GM10266 (cell line): ENCODE measurements around the gene MAT2A.

Experiments used
- DNase-seq: peaks from one replicate; pipeline ENCODE4 v3.0.0; 2012; ENCODE audit errors: extremely low spot score
- TF ChIP-seq, protein P1 (sequence below): IDR thresholded peaks from 2 replicates; pipeline ENCODE4 v1.5.1; 2012; ENCODE audit warnings: mild to moderate bottlenecking, low read depth; ENCODE audit not compliant: control insufficient read depth, insufficient read depth; ENCODE audit errors: missing control alignments

Gene MAT2A

DNA sequence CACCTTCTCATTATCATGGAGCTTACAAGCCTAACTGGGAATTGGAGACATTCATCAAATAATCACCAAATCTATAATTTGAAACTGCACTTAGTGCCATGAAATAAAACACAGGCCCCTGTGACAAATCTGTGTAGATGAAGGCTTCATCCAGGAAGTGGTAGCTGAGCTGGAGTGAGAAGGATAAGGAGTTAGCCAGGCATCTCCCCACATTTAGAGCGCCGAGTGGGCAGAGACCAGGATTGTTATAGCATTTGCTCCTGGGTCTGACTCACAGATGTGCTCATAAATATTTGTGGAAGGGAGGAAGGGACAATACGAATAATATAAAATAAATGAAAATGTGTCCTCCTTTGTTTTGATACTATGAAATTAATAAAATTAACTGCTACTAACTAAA is 2.5 kb upstream of the MAT2A start:
- DNase-seq = no peak
- TF ChIP-seq, protein P1, sequence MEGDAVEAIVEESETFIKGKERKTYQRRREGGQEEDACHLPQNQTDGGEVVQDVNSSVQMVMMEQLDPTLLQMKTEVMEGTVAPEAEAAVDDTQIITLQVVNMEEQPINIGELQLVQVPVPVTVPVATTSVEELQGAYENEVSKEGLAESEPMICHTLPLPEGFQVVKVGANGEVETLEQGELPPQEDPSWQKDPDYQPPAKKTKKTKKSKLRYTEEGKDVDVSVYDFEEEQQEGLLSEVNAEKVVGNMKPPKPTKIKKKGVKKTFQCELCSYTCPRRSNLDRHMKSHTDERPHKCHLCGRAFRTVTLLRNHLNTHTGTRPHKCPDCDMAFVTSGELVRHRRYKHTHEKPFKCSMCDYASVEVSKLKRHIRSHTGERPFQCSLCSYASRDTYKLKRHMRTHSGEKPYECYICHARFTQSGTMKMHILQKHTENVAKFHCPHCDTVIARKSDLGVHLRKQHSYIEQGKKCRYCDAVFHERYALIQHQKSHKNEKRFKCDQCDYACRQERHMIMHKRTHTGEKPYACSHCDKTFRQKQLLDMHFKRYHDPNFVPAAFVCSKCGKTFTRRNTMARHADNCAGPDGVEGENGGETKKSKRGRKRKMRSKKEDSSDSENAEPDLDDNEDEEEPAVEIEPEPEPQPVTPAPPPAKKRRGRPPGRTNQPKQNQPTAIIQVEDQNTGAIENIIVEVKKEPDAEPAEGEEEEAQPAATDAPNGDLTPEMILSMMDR = no peak

DNA sequence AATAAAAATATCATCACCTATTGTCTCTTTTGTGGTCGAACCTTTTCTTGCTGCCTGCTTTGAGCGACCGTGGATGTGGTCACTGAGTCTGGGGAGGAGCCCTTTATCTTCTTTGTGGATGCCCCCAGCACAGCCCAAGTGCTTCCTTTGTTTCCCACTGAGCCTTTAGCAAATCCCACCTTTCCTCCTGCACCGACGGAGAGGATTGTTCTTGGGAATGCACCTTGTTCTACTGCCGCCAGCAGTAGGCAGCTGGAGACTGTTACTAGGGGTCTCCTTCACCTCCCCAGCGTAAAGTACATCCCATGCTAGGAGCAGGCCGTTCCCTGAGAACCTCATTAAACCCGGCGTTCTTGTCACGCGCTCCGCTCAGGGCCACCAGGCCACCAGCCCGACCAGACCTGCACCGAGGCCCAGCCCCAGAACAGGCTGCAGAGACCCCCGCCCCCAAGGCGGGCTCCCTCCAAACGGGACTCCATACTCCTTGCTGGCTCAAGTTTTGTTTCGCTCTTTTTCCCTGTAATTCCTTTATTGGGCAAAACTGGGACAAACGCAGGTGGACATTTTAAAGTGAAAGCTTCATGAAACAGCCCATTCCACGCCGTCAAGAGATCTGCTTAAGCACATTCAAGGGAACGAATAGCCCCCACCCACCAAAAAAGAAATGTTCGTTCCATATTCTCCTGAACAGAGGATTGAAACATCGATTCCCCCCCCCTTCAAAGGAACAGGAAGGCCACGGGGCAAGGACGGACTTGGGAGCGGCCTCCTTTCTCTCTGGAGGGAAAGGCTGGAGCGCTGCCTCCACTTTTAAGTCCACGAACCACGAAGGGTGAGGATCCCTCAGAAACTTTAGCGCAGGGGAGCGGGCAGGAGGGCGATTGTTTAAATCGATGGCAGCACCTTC is 1.1 kb upstream of the MAT2A start:
- peak; percentile 48 for DNase-seq
- TF ChIP-seq, protein P1 = no peak

DNA sequence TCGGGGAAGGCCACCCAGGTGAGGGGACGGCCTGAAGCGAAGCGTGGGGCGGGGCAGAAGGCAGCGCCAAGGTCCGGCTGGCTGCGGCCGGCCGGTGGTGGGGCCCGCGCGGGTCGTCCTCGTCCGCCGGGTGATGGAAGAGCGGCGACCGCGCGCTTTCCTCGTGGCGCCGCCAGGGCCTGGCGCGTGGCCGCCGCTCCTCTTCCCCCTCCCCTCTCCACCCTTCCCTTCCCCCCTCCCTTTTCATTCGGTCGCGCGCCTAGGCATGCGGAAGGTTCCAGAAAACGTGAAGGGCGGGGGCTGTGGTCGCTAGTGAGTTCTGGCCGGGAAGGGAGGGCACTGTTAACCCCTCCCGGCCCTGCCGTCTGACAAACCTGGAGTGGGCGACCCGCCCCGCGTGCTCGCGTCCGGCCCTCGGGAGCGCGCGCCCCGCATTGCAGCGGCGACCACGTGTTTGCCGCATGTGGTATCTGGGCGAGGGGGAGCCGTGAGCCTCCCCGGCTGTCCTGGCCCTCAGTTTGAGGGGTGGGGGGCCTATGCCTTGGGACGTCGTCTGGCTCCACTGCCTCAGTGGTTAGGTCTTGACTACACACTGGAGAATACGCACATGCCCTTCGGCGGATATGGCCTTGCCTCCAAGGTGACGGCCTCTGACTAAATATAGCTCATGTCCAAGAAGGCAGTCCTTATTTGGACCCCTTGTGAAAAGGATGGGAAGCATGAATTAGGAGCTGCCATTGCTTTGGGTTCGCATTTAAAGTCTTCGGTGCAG is 579 bp downstream of the MAT2A start:
- TF ChIP-seq, protein P1 = no peak
- DNase-seq = peak; percentile 75

DNA sequence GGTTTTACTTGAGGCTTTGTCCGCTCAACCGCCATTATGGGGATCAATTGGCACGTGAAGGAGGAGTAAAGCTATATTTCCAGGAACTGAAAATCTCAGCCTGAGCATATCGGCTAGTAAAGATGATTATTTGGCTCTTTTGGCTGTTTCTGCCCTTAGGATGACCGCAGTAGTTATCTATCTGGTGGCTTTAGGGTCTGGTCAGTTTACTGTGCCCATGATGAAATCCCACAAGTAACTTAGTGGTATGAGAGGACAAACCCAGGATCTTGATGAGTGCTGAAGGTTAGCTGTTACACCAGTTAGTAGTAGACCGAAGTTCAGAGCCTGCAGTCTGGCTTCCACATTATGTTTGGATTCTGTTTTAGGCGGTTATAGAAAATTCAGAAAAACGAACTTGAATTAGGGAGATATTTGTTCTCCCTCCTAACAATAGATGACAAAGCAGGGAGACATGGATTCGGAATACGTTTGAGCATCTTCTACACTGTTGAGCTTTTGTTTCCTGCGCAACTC is 1.2 kb downstream of the MAT2A start:
- DNase-seq = no peak
- TF ChIP-seq, protein P1 = no peak

DNA sequence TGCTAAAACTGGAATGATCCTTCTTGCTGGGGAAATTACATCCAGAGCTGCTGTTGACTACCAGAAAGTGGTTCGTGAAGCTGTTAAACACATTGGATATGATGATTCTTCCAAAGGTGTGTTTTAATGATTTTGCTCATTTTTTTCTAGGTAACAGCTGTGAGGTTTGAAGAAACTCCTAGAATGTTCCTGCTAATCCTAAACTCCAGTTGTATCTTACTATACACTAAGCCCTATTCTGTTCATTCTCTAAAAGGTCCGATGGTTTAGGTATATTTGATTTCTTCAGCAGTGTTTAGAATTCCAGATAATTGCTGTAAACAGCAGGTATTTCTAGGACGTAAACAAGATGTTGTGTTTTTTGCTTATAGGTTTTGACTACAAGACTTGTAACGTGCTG is 2.3 kb downstream of the MAT2A start:
- no peak for DNase-seq
- TF ChIP-seq, protein P1 = no peak

DNA sequence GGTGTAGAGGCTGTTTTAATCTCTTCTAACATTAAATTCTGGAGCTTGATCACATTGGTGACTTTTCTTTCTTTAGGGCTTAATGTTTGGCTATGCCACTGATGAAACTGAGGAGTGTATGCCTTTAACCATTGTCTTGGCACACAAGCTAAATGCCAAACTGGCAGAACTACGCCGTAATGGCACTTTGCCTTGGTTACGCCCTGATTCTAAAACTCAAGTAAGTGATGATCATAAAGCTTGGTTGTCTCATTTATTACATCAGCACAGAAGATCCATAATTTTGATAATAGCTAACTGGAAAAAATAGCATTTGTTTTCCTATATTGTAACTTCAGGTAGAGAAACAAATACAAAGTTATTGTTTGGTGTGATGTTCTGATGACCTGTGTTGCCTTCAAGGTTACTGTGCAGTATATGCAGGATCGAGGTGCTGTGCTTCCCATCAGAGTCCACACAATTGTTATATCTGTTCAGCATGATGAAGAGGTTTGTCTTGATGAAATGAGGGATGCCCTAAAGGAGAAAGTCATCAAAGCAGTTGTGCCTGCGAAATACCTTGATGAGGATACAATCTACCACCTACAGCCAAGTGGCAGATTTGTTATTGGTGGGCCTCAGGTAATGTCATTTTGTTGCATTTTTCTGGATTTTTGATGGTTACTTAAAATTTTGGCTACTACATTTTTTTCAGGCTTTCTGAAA is 2.9 kb downstream of the MAT2A start:
- DNase-seq = no peak
- TF ChIP-seq, protein P1 = no peak
